Hematopoietic multipotent progenitor cell treated with erythropoietin and hydrocortisone succinate and interleukin-3 and kit ligand, for 4 days (in vitro differentiated cells): Measurements from ENCODE around the gene RMDN2.

Experiments
- DNase-seq: peaks from one replicate; pipeline ENCODE4 v3.0.0-alpha.2; 2015

Gene RMDN2

GRCh38 chr2:38057651-38058410 lies 132.7 kb downstream of the RMDN2 start:
- DNase-seq = no peak

DNA sequence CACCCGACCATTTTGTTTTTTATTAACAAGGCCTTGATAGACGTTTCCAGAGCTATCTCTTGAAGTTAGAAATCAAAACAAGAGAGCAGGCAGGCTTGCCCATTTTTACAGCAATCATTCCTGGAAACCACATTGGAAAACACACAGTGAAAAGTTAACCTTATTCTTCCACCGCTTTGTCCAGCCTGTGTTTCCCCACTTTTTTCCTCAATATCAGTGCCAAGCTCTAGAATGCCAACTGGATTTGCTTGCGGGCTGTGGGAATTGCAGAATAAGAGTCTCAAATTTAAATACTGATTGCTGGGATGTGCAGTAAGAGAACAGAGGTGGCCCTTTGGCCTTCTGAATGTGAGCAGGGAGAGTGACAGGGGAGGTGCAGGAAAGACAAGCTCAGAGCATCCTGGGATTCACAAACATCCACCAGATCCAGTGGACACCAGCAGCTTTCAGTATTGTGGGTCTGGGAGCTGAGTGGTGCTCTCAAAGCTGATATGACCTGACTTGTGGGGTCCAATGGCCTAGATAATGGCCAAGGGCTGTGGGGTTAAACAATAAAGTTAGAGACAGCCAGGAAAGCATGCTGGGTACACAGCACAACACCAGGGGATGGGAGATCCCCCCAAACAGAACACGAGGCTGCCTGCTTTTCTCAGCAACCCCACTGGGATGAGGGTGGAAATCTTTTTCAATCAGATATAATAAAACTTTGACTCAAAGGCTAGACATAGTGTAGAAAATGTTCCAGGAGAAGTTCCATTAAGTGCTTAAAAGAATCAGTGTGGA lies 135.3 kb downstream of the RMDN2 start:
- DNase-seq = no peak

DNA sequence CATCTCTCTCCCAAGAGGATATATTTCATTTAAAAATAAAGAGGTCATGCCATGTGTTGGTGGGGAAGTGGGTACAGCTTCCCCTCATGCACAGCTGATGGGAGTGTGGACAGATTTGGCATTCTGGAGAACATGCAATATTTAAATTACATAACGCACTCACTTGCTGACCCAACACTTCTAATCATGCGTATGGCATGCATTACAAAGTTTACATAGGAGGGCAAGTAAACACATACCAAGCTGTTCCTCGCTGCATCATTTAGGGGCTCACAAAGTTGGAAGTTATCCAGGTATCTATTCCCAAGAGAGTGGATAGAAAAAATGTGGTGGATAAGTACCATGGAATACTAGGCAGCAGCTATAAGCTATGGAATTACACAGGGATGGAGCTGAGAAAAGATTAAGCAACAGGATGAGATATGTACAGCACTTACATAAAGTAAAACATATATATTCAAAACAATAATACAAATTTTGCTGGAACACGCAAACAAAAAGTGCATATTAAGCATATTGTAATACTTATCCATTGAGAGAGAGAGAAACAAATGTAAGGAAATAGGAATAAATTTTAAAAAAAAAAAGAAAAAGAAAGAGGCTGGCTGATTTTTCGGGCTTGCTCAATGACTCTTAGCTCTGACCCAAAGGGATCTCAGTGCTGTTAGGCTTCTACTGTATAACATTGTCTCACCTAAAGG lies 139.9 kb downstream of the RMDN2 start:
- DNase-seq = no peak

DNA sequence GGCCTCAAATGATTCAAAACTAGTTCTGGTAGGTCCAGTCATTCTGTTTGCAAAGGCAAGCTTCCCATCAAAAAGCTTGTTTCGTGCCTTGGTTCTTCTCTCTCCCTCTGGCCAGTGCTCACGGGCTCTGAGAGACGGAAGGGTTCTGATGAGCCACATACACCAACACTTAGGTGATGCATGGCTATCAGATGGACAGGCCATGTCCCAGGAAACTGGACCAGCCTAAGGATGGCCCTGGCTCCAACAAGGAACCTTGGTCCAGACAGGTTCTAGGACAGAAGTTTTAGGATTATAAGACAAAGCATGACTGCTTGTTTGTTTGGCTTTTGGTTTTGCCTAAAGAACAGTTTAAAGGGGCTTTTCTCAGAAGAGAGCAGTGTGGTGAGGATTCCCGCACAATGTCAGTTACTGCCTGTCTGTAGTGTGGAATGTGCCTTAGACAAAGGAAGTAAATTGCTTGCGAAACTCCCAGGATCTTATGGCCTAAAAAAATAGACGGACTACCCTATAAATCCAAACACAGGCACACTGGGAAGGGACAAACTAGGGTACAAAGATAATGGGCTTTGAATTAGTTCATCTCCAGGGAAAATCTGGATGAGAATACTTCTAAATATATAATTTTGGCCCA lies 140.5 kb downstream of the RMDN2 start:
- DNase-seq = no peak

DNA sequence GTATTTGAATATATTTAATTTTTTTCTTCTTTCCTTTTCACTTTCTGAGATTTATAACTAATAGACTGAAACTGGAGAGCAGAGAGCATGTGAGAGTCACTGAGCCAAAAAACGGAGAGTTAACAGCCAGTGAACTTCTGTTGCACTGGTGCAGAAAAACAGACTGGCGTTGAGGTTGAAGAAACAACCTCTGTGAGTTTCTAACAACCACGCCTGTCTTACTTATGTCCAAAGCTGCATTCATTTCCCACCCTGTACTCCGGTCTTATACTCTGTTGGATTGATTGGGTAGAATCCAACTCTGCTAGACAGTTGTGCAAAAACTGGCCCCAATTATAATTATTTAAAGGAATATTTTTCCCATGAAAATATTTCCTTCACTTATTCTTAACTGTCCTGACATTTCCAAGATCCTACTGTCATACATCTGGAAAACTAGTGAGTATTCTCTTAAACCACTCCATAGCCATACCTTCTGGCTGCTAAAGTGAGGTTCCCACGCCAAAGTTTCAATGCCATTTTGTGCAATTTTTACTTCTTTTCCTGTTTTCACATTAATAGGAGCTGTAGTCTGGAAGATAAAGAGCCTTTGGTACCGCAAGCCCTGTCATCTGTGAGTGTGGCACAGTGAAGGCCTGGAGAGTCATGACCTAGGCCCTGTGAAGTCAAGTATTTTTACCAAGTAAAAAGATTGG lies 141.5 kb downstream of the RMDN2 start:
- no peak for DNase-seq
